Measurements from ENCODE around the gene L1CAM.
A peak's percentile ranks its signal among the peaks of the same experiment; 100 is the strongest.

L1CAM gene

GRCh38 chrX:153925387-153925738 lies 39.4 kb upstream of the L1CAM start:
- Histone ChIP-seq H3K9me3 (ENCODE audit: insufficient read depth, low read length, severe bottlenecking) (no peaks in the 10 kb centered on the region), H3K9ac (ENCODE audit: low read depth, low read length) (peak overlapping the region; percentile 99), H4K20me1 (ENCODE audit: insufficient read depth, low read length) (peaks cover 32% of the 10 kb centered on the region), H3K79me2 (ENCODE audit: insufficient read depth, low read length) (peaks cover 78% of the 10 kb centered on the region), H3K4me3 (ENCODE audit: low read depth in 1 of 2, low read length in 2 of 2) (peak overlapping the region; percentile 64 to 85), H3K4me1 (ENCODE audit: insufficient read depth, low read length) (peaks cover 65% of the 10 kb centered on the region), H3K27ac (ENCODE audit: low read length) (peak overlapping the region; percentile 100), H3K36me3 (ENCODE audit: insufficient read depth, low read length) (peaks cover 59% of the 10 kb centered on the region), H3K4me2 (ENCODE audit: insufficient read depth, low read length) (peak overlapping the region; percentile 74), H3K27me3 (ENCODE audit: insufficient read depth, low read length, poor library complexity) (no peaks in the 10 kb centered on the region), H2AFZ (ENCODE audit: low read depth, low read length) (no peak overlapping the region)
- DNase-seq (no peak), ATAC-seq (ENCODE audit: insufficient read depth, low read depth) (no peak)
- TF ChIP-seq, protein P1, sequence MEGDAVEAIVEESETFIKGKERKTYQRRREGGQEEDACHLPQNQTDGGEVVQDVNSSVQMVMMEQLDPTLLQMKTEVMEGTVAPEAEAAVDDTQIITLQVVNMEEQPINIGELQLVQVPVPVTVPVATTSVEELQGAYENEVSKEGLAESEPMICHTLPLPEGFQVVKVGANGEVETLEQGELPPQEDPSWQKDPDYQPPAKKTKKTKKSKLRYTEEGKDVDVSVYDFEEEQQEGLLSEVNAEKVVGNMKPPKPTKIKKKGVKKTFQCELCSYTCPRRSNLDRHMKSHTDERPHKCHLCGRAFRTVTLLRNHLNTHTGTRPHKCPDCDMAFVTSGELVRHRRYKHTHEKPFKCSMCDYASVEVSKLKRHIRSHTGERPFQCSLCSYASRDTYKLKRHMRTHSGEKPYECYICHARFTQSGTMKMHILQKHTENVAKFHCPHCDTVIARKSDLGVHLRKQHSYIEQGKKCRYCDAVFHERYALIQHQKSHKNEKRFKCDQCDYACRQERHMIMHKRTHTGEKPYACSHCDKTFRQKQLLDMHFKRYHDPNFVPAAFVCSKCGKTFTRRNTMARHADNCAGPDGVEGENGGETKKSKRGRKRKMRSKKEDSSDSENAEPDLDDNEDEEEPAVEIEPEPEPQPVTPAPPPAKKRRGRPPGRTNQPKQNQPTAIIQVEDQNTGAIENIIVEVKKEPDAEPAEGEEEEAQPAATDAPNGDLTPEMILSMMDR (IDR thresholded peaks at IDR 0.05; ENCODE audit: borderline replicate concordance, extremely low read depth, low read length, poor library complexity, severe bottlenecking): no peak
- TF ChIP-seq EZH2 (IDR thresholded peaks at IDR 0.05; ENCODE audit: borderline replicate concordance, low read depth, low read length, severe bottlenecking): no peak

- peak overlapping the region; percentile 100 for H3K27ac ChIP-seq (ENCODE audit: low read length)
- no peak overlapping the region for H2AFZ ChIP-seq (ENCODE audit: low read depth, low read length)
- no peaks in the 10 kb centered on the region for H3K27me3 ChIP-seq (ENCODE audit: insufficient read depth, low read length, poor library complexity)
- peak overlapping the region; percentile 74 for H3K4me2 ChIP-seq (ENCODE audit: insufficient read depth, low read length)
- peaks cover 34% of the 10 kb centered on the region for H4K20me1 ChIP-seq (ENCODE audit: insufficient read depth, low read length)
- H3K4me3 ChIP-seq (ENCODE audit: low read depth in 1 of 2, low read length in 2 of 2): peak overlapping the region; percentile 64 to 85; a peak in 3 of 4 replicates
- no peak for TF ChIP-seq EZH2 (IDR thresholded peaks at IDR 0.05; ENCODE audit: borderline replicate concordance, low read depth, low read length, severe bottlenecking)
- TF ChIP-seq, protein P1 (IDR thresholded peaks at IDR 0.05; ENCODE audit: borderline replicate concordance, extremely low read depth, low read length, poor library complexity, severe bottlenecking): peak; percentile 67
- peaks cover 58% of the 10 kb centered on the region for H3K36me3 ChIP-seq (ENCODE audit: insufficient read depth, low read length)
- peaks cover 76% of the 10 kb centered on the region for H3K79me2 ChIP-seq (ENCODE audit: insufficient read depth, low read length)
- peak overlapping the region; percentile 99 for H3K9ac ChIP-seq (ENCODE audit: low read depth, low read length)
- ATAC-seq (ENCODE audit: insufficient read depth, low read depth) (no peak), DNase-seq (peak; percentile 66)
- H3K4me1 ChIP-seq (ENCODE audit: insufficient read depth, low read length): peaks cover 55% of the 10 kb centered on the region
- H3K9me3 ChIP-seq (ENCODE audit: insufficient read depth, low read length, severe bottlenecking): no peaks in the 10 kb centered on the region
These were observed 38.3 kb upstream of the L1CAM start for GRCh38 chrX:153924149-153924861.

GRCh38 chrX:153922932-153923857 lies 37.2 kb upstream of the L1CAM start:
- Histone ChIP-seq H4K20me1 (ENCODE audit: insufficient read depth, low read length) (peaks cover 34% of the 10 kb centered on the region), H3K27me3 (ENCODE audit: insufficient read depth, low read length, poor library complexity) (no peaks in the 10 kb centered on the region), H3K9ac (ENCODE audit: low read depth, low read length) (peak overlapping the region; percentile 99)

More at GRCh38 chrX:153922932-153923857, 37.2 kb upstream of the L1CAM start:
- Histone ChIP-seq H3K4me2 (ENCODE audit: insufficient read depth, low read length) (peak overlapping the region; percentile 74), H3K36me3 (ENCODE audit: insufficient read depth, low read length) (peaks cover 68% of the 10 kb centered on the region), H3K4me1 (ENCODE audit: insufficient read depth, low read length) (peaks cover 48% of the 10 kb centered on the region), H3K4me3 (ENCODE audit: low read depth in 1 of 2, low read length in 2 of 2) (peak overlapping the region in 1 of 2 experiments; percentile 64; a peak in 2 of 4 replicates), H3K9me3 (ENCODE audit: insufficient read depth, low read length, severe bottlenecking) (no peaks in the 10 kb centered on the region), H2AFZ (ENCODE audit: low read depth, low read length) (no peak overlapping the region), H3K79me2 (ENCODE audit: insufficient read depth, low read length) (peaks cover 72% of the 10 kb centered on the region), H3K27ac (ENCODE audit: low read length) (peak overlapping the region; percentile 57)
- no peak for ATAC-seq (ENCODE audit: insufficient read depth, low read depth)
- DNase-seq: no peak
- TF ChIP-seq, protein P1 (IDR thresholded peaks at IDR 0.05; ENCODE audit: borderline replicate concordance, extremely low read depth, low read length, poor library complexity, severe bottlenecking): no peak
- TF ChIP-seq EZH2 (IDR thresholded peaks at IDR 0.05; ENCODE audit: borderline replicate concordance, low read depth, low read length, severe bottlenecking): no peak
